ENCODE measurements around the gene TMEM254. TPM values are rescaled to one million over a fixed set of nuclear protein-coding genes. Genes with fewer than 3 reads are reported as not detected.
A peak's percentile ranks its signal among the peaks of the same experiment; 100 is the strongest.
"Not testable (repeated sequence)": the region's sequence is repeated elsewhere in the genome, so short reads cannot be mapped to it uniquely, and the experiment has no call there.

The TMEM254 gene, protein sequence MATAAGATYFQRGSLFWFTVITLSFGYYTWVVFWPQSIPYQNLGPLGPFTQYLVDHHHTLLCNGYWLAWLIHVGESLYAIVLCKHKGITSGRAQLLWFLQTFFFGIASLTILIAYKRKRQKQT
- 7.1 TPM for total RNA-seq
- long read RNA-seq, transcript TMEM254-205 (4 exons, 2,042 nt), result major isoform, 8 of 20 reads
- long read RNA-seq, partial matches to known transcripts, result 4 of 20 reads
- long read RNA-seq, other reads (novel, unspliced or antisense), result 6 of 20 reads

DNA sequence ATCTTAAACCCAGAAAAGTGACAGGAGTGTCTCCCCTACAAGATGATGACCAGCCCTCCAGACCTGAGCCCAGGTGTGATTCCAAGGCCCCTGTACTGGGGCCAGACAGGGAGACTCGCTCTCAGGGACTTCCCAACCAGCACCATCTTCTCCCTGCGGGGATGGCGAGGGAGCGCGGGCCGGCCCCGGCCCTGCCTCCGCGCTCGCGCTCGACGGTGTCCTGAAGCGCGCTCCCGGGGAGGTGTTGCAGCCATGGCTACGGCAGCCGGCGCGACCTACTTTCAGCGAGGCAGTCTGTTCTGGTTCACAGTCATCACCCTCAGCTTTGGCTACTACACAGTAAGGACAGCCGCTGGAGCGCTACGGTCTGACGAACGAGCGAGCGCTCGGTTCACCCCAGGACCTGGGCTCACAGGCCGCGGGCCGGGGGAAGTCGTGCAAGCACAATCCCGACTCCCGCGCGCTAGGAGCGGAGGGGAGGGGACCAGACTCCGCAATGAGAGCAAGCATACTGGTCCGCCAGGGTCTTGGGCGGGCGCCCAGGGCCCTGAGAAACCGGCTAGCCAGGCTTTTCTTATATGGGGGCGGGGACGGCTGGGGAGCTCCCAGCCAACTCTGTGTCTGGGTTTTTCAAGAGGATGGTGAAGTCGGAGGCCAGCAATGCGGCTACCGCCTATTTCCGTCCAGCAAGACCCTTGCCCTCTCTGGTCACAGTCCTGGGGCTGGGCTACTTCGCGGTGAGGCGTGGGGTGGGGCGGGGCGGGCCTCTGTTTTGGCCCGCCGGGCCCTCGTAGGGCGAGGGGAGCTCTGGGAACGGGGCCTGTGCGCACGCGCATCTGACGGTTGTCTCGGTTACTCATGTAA is at the start of gene TMEM254:
TMEM254 (plus strand) TSS at position 218 of the 864 bp plus-strand sequence; CDS start at position 253, 35 bp downstream.
- intact Hi-C loops (cut with DNase I), result loop anchor here (5.0 kb wide), 2 partner anchors 34 to 54 kb away; partner anchors contain the start of gene PLAC9
- peak; percentile 92 for DNase-seq (ENCODE audit: low spot score)

DNA sequence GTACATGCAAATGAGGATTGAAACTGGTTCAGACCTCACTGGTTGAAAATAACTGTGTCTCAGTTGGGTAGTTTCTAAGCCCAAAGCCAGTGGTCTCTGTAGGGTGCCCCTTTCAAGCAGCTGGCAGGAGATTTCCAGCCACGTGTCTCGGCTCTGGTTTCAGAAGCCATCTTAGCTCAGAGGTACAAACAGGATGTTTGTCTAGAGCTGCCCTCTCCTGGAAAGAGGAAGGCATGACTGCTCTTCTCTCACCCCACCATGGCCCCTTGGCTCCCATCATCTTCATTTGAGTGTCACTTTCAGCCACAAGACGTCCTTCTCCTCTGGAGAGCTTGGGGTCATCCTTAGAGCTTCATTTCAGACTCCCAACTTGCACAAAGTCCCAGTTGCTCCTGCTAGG is 49.3 kb upstream of the TMEM254 start:
- DNase-seq (ENCODE audit: low spot score); intact Hi-C loops (cut with DNase I): not testable (repeated sequence)

DNA sequence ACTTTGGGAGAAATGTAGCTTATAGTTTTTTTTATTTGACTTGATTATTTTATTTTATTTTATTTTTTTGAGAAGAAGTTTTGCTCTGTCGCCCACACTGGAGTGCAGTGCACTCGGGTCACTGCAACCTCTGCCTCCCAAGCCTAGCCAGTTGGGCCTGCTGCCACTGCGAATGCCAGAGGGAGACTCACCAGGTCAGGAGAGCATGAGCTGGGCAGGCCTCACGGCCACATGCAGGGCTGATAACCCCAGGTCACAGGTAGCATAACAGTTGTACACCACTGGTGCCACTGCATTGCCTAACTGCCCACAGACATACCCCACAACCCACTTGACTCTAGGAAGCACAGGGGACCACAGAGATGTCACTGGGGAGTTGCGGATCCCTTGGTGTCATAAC is 48.6 kb upstream of the TMEM254 start:
- intact Hi-C loops (cut with DNase I); DNase-seq (ENCODE audit: low spot score): not testable (repeated sequence)

DNA sequence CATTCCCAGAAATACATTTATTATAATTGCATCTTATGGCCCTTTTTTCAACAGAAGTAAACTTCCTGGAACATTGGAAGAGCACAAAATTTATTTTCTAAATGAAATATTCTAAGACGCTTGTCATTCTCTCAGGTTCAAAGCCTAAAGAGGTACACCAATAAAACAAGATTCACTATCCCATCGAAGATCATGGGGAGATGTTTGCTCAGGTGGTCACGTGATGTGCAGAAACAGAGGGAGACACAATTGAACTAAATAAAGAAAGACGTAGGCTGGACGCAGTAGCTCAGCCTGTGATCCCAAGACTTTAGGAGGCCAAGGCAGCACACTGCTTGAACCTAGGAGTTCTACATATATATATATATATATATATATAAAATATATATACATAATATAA is 46.0 kb upstream of the TMEM254 start:
- intact Hi-C loops (cut with DNase I), result no loop called here
- no peak for DNase-seq (ENCODE audit: low spot score)

DNA sequence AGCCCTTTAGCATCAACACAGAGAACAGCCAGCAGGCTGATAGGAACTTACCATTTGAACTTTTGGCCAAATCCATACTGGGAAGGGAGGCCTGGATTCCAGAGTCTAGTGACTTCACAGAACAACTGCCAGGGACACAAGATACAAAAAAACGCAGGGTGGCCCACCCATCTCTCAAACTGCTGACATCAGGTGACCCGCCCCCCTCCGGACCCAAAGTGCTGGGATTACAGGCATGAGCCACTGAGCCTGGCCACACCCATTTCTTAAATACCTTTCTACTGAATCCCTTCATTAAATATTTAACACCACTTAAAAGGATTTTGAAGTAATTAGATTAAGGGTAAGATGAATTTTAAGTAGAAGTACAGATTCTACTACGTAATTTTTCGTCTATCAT is 43.7 kb upstream of the TMEM254 start:
- intact Hi-C loops (cut with DNase I); DNase-seq (ENCODE audit: low spot score): not testable (repeated sequence)

DNA sequence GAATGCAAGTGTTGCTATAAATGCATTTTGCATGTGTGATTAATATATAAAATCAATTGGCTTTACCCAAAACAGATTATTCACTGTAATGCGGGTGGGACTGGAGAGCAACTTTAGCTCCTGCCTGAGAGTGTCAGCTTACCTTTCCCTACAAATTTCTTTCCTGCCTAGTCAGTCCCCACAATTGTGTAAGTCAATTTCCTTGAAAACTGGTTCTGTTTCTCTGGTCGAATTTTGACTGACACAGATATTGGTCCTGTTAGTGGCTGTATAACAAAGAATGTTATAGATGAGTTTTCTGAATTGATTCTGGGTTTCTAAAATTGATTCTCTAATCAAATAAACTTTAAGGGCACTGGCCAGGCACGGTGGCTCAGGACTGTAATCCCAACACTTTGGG is 43.0 kb upstream of the TMEM254 start:
- intact Hi-C loops (cut with DNase I); DNase-seq (ENCODE audit: low spot score): not testable (repeated sequence)

DNA sequence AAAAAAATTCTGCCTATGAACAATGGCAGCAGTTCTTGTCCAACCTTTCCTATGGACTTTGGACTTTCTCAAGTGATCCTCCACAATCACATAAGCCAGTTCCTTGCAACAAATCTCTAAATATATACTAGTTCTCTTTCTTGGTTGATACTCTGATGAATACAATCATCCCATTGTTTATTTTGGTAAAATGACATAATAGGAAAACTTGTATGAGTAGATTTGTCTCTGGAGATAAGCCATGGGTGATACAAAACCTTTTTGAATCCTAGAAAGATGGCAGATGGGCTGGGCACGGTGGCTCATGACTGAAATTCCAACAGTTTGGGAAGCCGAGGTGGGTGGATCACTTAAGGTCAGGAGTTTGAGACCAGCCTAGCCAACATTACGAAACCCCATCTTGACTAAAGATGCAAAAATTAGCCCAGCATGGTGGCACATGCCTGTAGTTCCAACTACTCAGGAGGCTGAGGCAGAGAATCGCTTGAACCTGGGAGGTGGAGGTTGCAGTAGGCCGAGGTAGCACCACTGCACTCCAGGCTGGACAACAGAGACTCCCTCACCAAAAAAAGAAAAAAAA is 41.5 kb upstream of the TMEM254 start:
- DNase-seq (ENCODE audit: low spot score); intact Hi-C loops (cut with DNase I): not testable (repeated sequence)

DNA sequence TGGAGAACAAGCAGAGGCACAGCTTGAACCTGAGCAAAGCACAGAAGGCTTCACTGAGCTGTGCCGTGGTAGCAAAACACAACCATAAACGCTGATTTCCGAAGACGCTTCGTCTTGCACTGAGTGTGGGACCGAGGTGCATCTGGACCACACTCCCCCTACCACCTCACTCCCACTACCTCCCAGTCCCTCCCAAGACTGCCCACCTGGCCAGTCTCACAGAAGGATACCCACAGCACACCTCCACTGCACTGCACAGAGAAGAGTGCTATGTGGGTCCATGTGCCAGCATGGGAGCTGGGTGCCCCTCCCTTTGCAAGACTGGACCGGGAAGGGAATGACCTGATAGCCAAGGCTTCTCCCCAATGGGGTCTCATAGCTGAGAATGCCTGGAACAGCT is 40.2 kb upstream of the TMEM254 start:
- DNase-seq (ENCODE audit: low spot score); intact Hi-C loops (cut with DNase I): not testable (repeated sequence)

DNA sequence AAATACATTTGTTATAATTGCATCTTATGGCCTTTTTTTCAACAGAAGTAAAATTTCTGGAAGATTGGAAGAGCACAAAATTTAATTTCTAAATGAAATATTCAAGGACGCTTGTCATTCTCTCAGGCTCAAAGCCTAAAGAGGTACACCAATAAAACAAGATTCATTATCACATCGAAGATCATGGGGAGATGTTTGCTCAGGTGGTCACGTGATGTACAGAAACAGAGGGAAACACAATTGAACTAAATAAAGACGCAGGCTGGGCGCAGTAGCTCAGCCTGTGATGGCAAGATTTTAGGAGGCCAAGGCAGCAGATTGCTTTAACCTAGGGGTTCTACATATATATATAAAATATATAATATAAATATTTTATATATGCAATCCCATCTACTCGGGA is 37.3 kb upstream of the TMEM254 start:
- no peak for DNase-seq (ENCODE audit: low spot score)
- intact Hi-C loops (cut with DNase I), result no loop called here

DNA sequence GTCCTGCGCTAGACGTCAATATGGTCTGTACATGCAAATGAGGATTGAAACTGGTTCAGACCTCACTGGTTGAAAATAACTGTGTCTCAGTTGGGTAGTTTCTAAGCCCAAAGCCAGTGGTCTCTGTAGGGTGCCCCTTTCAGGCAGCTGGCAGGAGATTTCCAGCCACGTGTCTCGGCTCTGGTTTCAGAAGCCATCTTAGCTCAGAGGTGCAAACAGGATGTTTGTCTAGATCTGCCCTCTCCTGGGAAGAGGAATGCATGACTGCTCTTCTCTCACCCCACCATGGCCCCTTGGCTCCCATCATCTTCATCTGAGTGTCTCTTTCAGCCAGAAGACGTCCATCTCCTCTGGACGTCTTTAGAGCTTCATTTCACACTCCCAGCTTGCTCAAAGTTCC is 33.5 kb upstream of the TMEM254 start:
- DNase-seq (ENCODE audit: low spot score); intact Hi-C loops (cut with DNase I): not testable (repeated sequence)

DNA sequence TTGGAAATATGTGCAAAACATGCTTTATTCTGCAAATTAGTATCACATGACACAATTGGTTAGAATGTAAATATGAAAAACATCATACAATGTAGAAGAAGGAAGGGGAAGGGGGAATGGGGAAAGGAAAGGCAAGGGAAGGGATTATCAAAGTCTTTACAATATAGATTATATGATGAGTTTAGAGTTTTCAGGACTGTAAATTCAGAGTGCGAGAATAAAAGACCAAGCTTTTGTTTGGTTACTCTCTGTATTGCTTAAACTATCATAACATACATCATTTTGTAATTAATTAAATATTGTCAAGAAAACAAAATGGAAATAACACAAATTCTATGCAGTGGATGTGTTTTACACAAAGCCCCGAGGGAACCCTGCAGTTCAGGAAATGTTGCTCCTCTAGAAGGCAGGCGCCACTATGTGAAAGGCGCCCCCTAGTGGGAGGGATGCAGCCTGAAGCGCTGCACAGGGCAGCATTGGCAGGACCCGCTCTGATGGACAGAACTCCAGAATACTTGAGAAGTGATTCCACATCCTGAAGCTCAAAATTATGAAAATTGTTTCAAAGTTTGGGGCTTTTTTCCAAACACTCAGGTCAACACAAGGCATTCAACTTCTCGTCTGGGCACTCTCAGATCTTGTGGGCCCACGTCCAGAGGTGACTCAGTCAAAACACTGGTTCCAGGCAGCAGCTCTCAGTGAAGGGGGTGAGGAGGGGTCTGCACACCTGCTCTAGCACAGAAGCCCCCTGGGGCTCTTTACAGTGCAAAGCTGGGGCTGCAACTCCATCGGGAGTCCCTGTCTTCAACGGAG is 31.6 kb upstream of the TMEM254 start:
- DNase-seq (ENCODE audit: low spot score), result peak; percentile 88
- intact Hi-C loops (cut with DNase I), result no loop called here

DNA sequence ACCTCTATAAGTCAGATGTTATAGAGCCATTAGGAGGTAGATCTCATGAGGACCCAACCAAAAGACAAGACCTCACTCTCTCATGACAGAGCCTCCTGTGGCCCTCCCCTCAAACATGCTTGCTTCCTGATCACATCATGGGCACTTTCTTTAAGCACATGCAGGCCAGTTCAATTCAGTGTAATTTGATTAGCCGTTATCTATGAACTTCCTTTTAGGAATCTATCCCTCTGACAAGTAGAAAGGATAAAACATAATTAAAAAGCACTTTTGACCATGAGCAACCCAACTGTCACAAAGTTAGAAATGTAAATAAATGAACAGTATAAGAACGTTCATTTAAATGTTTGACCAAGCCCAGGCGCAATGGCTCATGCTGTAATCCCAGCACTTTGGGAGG is 27.7 kb upstream of the TMEM254 start:
- intact Hi-C loops (cut with DNase I), result no loop called here
- no peak for DNase-seq (ENCODE audit: low spot score)

DNA sequence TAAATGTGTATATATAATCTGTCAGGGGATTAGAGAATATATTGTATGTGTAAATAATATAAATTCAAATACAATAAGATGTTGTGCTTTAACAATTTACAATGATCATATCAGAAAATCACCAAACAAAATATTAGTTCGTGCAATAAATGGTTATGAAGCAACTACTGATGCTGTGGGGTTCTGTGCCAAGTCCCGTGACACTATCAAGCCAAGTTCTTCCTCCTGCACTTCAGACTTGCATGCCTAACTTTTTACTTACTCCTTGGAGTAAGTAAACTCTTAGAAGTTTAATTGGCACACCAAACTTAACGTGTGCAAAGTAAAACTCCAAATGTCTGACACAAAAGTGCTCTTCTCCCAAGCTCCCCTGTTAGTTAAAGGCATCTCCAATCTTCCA is 26.5 kb upstream of the TMEM254 start:
- intact Hi-C loops (cut with DNase I), result no loop called here
- no peak for DNase-seq (ENCODE audit: low spot score)

DNA sequence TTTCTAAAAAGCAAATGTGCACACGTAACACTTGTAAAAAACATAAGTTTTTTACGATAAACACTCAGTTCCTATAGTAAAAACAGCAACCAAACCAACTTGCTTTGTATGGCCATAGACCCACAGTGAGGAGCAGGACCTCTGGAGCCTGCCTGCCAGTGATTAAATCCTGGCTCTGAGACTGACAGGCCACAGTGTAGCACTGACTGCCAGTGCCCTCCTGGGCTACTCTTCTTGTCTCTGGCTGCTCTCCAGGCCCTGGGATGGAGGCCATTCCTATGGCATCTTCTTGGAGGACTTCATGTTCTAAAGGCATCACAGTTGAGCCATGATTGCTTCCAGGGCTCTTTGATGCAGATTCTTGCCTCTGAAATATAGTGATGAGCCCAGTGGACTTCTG is 22.7 kb upstream of the TMEM254 start:
- intact Hi-C loops (cut with DNase I), result loop anchor here (5.0 kb wide), 1 partner anchor 87 kb away; no protein-coding TSS in a partner anchor
- DNase-seq (ENCODE audit: low spot score), result no peak

DNA sequence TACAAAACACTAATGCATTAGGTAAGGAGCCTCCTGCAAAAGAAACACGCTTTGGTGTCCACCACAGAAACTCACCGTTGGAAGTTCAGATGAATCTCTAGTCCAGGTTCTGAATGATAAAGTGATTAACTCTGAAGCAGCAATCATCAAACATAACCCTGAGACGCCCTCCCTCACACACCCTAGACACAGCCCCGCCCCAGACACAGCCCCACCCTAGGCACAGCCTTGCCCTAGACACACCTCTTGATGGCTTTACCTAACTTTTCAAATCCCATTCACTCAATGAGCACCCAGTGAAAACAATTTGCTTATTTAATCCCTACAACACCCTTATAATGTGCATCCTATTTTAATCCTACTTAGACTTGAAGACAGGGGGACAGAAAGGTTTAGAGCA is 21.3 kb upstream of the TMEM254 start:
- DNase-seq (ENCODE audit: low spot score), result no peak
- intact Hi-C loops (cut with DNase I), result loop anchor here (5.0 kb wide), 1 partner anchor 85 kb away; no protein-coding TSS in a partner anchor

DNA sequence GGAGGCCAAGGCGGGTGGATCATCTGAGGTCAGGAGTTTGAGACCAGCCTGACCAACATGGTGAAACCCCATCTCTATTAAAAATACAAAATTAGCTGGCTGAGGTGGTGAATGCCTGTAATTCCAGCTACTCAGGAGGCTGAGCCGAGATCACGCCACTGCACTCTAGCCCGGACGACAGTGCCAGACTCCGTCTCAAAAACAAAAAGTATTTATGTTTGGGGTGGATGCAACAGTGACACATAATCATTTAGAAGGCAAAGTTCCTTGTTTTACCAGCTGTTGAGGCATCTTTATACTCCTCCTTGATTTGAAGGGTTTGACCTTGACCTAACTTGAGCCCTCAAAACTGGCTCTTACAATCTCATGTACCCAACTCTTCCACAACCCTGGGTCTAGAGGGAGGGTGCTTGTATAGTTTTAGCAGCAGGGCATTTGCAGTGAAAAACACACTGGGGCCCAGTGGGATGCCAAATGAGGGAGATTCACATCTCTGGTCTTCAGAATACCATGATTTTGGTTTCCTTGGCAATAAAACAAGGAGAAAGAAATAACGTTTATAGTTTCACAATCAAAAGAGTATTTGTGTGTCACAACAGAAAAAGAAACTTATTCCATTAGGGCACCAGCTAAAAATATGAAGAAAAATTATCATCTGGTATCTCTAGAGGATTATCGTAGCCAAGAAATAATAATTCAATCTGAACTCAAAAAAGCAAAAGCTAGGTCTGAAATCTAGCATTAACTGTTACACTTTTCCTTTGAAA is 14.2 kb upstream of the TMEM254 start:
- no peak for DNase-seq (ENCODE audit: low spot score)
- intact Hi-C loops (cut with DNase I), result no loop called here

DNA sequence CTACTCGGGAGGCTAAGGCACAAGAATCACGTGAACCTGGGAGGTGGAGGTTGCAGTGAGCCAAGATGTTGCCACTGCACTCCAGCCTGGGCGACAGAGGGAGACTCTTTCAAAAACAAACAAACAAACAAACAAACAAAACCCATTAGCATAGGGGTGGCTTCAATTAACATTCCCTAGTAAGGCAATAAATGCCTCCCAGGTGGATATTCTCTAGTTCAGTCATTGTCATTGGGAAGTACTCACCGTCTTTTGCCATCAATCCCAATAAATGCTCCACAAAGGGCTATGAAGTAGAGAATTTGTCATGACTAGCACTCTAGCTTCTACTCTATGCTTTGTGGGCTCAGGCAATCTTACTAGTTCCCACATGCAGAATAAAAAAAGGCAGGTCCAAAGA is 11.7 kb upstream of the TMEM254 start:
- DNase-seq (ENCODE audit: low spot score), result no peak
- intact Hi-C loops (cut with DNase I), result no loop called here

DNA sequence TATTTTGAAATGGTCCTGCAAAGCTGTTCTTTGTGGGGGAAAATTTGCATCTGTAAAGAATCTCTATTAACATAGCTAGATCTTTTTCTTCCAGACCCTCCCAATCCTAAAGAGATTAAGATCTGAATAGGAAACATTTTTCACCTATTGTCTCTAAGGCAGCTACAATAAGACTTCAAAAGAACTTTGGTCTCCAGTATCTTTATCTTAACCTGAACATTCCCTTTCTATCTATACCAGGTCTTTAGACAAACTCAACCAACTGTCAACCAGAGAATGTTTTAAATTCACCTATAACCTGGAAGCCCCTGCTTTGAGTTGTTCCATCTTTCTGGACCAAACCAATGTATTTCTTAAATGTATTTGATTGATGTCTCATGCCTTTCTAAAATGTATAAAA is 10.6 kb upstream of the TMEM254 start:
- intact Hi-C loops (cut with DNase I); DNase-seq (ENCODE audit: low spot score): not testable (repeated sequence)

DNA sequence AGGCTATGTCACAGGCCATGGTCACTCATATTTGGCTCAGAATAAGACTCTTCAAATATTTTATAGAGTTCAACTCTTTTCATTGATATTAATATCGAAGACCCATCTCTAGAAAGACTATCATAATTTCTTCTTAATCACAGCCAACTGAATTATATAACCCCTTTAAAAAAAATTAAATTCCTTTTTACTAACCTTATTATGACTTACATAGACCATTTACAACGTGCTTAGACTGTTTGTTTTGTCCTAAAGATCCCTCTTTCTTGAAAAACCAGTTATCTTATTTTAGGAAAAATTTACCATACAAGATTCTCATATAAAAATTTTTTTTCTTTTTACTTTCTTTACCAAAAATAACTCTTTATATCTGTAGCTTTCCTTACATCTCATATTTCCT is 10.2 kb upstream of the TMEM254 start:
- no peak for DNase-seq (ENCODE audit: low spot score)
- intact Hi-C loops (cut with DNase I), result no loop called here
